ENCODE data around the gene ARID1B.

ARID1B gene

GRCh38 chr6:157121897-157122296, 344.7 kb downstream of the ARID1B start:
- TF ChIP-seq, protein P1, sequence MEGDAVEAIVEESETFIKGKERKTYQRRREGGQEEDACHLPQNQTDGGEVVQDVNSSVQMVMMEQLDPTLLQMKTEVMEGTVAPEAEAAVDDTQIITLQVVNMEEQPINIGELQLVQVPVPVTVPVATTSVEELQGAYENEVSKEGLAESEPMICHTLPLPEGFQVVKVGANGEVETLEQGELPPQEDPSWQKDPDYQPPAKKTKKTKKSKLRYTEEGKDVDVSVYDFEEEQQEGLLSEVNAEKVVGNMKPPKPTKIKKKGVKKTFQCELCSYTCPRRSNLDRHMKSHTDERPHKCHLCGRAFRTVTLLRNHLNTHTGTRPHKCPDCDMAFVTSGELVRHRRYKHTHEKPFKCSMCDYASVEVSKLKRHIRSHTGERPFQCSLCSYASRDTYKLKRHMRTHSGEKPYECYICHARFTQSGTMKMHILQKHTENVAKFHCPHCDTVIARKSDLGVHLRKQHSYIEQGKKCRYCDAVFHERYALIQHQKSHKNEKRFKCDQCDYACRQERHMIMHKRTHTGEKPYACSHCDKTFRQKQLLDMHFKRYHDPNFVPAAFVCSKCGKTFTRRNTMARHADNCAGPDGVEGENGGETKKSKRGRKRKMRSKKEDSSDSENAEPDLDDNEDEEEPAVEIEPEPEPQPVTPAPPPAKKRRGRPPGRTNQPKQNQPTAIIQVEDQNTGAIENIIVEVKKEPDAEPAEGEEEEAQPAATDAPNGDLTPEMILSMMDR (conservative IDR thresholded peaks at IDR 0.05), result no peak
- TF ChIP-seq ZFX (IDR thresholded peaks at IDR 0.05), result no peak
- no peak overlapping the region for H3K27ac ChIP-seq

DNA sequence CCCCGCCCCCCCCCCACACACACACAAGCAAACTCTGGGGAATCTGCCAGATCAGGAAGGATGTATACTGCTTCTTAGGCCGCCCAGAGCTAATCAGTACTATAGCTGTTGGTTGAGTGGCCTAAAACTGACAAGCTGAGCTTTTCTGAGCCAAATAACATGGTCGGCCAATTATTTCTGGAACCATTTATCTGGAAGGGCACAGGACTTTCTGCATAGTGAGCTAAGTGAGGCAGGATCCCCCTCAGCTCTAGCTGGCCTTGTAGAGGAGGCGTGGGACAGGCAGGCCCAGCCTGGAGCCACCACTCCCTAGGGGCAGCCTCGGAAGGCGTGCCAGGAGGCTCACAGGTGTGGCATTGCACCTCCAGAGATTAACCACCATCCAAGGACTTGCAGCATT, 346.1 kb downstream of the ARID1B start:
- TF ChIP-seq, protein P1 (conservative IDR thresholded peaks at IDR 0.05), result no peak
- no peak for TF ChIP-seq ZFX (IDR thresholded peaks at IDR 0.05)
- H3K27ac ChIP-seq, result no peak overlapping the region

DNA sequence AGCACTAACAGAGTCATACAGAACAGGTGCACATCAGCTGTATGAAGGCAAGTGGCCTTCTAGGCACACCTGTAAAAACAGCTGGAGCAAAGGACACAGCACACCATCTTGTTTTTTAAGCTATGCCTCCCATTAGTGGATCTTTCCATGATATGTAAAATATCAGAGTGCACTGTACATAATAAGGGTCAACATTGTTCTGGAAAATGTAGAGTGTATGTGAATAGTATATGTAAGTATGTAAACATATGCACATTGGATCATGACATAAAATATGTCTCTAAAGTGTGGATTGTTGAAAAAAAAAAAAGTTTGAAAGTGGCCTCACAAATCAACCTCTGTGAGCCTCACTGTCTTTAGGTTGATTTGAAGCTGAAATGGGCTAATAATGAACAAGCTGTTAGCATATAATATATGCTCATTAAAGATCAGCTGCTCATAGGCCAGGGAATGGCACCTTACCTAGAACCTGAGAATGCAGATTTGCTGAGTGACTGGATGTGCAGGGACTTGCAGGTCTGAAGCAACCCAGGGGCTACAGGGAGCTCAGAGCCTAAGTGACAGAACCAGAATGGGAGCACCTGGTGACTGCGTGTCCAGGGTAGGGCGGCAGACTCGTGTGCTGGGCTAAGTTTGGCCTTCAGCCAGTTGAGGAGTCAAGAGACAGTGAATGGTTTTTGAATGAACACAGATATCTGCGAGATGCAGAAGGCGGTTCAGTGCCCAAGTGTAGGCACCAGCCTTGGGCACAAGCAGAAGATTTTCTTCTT, 347.5 kb downstream of the ARID1B start:
- TF ChIP-seq, protein P1 (conservative IDR thresholded peaks at IDR 0.05), result no peak
- no peak for TF ChIP-seq ZFX (IDR thresholded peaks at IDR 0.05)
- no peak overlapping the region for H3K27ac ChIP-seq

DNA sequence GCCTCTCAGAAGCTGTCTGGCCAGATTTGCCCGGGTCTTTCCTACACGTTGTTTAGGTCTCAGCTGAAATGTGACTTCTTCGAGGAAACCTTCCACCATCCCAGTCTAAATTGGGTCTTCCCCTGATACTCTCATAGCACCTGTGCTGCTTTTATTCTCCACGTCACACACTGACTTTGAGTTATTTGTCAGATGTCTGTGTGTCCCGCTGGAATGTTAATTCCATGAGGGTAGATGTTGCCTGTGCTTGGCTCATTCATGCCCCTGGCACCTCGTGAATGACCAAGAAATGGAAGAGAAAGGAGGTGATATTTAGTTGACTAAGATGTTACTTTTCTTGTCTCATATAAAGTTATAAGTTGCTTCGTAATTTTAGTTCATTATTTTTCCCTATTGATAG, 348.4 kb downstream of the ARID1B start:
- TF ChIP-seq, protein P1 (conservative IDR thresholded peaks at IDR 0.05), result no peak
- no peak for TF ChIP-seq ZFX (IDR thresholded peaks at IDR 0.05)
- H3K27ac ChIP-seq, result no peak overlapping the region

DNA sequence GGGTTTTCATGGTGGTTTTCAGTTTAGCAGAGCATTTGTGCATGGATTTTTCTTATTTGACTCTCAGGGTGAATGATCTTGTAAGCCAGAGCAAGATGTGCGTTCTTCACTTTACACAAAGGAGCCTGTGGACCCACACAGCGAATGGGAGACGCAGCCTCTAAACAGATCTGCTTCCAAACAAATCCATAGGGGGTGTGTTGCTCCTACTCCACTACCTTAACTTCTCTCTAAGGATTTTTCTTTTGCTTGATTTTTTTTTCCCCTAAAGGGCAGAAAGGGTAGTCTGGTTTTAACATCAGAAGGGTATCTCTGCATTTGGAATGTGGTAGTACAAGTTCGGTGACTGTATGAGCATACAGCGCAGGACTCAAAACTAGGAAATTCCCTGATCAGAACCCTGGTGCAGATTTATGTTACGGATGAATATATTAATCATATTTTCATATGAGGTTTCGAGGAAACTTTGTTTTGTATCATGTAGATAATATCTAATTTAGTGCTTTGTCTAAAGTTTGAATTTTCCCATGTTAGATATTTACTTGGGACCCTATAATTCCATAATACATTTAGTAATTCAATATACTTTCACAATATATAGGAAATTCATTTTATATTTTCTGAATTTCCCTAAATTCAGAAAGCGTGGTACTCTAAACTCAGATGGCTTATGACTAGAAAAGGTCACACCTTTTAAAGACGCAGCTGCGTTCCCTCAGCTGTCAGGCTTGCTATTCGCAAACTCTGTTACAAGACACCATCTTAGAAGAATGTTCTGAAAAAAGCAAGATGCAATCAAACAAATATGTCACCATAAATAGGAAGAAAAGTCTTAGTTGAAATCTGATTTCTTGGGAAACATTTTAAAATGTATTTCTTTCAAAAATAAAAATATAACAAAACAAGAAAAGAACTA, 349.3 kb downstream of the ARID1B start:
- TF ChIP-seq, protein P1 (conservative IDR thresholded peaks at IDR 0.05), result no peak
- TF ChIP-seq ZFX (IDR thresholded peaks at IDR 0.05), result no peak
- H3K27ac ChIP-seq, result no peak overlapping the region

GRCh38 chr6:157128235-157128775, 351.1 kb downstream of the ARID1B start:
- no peak overlapping the region for H3K27ac ChIP-seq

More at GRCh38 chr6:157128235-157128775, 351.1 kb downstream of the ARID1B start:
- no peak for TF ChIP-seq ZFX (IDR thresholded peaks at IDR 0.05)
- TF ChIP-seq, protein P1 (conservative IDR thresholded peaks at IDR 0.05), result no peak
